ENCODE measurements around the gene CLDN25.
"Not testable (repeated sequence)": the region's sequence is repeated elsewhere in the genome, so short reads cannot be mapped to it uniquely, and the experiment has no call there.

The CLDN25 gene

DNA sequence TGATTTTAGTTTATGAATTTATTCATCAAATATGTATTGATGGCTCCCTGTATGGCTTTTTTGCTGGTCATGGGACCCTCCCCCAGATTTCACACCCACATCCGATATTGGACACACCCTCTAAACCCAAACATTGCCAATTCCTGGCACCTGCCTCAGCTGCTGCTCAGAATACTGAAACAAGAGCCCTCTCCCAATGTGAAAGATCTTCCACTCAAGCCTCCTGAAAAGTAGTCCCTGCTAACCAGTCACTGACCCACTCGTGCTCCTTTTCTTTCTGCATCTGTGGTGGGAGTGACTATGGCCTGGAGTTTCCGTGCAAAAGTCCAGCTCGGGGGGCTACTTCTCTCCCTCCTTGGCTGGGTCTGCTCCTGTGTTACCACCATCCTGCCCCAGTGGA, at the start of gene CLDN25:
Gene CLDN25 (plus strand): TSS at position 301 of the 400 bp plus-strand sequence. CDS start 0 bp downstream, at position 301.
- DNase-seq (ENCODE audit: low read depth): no peak

DNA sequence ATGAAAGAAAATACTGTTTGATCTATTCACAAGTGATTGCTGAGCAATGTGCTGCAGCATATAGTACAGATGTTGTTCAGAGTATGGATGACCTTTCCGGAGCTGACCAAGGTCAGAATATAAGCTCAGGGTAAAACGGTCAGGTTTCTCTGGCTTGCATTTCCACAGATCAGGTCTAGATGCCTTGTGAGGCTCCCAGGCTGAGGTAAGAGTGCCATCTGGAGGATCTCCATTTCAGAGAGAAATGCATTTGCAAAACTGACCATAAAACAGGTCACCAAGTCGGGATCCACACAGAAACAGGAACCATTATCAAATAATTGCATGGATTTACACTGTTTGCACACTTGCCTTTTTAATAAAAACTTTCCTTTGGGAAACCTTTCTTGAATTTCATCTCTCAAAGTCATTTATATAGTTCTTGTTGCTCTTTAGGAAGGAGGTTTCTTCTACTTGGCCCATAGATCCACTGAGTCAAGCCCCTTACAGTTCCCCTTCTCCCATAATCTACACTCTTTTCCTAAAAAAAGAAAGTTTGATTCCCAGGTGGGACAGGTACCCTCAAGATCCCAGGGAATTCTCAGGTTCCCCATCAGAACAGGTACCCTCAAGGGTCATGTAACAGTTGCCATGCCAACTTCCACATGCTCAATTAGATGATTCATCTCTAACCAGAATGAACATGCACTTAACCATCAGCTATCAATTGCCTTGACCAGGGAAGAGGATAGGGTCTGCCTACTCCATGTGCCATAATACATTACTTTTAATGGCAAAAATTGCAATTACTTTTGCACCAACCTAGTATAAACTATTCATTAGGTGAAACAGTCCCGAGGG, 48.5 kb upstream of the CLDN25 start:
- peak; percentile 73 for DNase-seq (ENCODE audit: low read depth)

DNA sequence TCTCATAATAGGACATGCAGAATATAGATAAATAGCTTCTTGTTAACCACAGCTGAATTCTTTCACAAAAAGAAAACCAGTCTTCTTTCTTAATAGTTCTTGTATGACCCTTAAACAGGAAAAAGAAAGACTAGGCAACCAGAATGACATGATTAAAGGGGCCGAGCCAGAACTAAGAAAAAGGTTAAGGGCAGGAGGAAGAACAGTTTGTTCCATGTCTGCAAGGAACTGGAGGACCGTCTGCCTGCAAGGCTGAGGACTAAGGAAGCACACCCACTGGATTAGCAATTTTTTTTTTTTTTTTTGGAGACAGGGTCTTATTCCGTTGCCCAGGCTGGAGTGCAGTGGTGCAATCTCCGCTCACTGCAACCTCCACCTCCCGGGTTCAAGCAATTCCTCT, 47.5 kb upstream of the CLDN25 start:
- no peak for DNase-seq (ENCODE audit: low read depth)

DNA sequence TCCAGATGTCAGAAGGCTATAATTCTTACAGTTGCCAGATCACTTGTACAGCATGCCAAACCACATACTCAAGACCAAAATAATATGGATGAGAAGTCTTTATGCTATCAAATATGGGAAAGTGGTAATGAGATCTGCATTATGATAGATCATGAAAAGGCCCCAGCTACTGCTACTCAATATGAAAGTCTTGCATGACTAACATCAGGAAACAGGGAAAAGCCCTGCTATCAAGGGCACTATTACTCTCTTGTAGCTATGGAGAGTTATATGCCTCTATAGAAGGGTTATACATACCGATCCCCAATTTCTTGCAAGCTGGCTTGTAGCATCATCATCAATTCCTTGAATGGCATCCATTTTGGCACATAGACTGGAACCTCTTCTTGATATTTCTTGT, 43.3 kb upstream of the CLDN25 start:
- no peak for DNase-seq (ENCODE audit: low read depth)

DNA sequence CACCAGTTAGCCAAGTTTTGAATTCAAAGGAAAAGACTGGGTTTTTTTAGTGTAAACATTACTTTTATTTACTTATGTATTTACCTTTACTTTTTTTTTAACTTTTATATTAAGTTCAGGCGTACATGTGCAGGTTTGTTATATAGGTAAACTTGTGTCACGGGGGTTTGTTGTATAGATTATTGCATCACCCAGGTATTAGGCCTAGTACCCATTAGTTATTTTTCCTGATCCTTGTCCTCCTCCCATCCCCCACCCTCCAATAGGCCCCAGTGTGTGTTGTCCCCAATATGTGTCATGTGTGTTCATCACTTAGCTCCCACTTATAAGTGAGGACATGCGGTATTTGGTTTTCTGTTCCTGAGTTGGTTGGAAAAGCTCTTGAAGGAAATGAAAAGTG, 26.7 kb upstream of the CLDN25 start:
- DNase-seq (ENCODE audit: low read depth): no peak

DNA sequence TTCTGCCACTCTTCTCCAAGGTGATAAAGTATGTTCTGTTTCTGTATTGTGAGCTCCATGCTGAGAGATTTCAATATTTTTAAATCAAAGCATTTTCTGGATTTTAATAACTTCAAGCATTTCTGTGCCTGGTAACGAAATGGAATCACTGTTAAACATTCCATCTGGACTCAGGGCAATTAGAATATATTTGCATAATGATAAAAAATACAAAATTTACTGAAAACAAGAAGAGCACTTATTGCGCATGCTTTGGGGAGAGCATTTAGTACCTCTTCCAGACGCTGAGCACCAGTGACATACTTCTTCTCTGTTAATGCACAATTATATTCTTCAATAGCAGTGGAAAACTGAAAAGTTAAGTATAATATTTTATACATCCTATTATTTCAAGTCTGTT, 19.4 kb upstream of the CLDN25 start:
- DNase-seq (ENCODE audit: low read depth): no peak

DNA sequence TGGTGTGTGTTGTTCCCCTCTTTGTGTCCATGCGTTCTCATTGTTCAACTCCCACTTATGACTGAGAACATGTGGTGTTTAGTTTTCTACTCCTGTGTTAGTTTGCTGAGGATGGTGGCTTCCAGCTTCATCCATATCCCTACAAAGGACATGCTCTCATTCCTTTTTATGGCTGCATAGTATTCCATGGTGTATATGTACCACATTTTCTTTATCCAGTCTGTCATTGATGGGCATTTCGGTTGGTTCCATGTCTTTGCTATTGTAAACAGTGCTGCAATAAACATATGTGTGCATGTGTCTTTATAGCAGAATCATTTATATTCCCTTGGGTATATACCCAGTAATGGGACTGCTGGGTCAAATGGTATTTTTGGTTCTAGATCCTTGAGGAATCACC, 16.6 kb upstream of the CLDN25 start:
- DNase-seq (ENCODE audit: low read depth): not testable (repeated sequence)

DNA sequence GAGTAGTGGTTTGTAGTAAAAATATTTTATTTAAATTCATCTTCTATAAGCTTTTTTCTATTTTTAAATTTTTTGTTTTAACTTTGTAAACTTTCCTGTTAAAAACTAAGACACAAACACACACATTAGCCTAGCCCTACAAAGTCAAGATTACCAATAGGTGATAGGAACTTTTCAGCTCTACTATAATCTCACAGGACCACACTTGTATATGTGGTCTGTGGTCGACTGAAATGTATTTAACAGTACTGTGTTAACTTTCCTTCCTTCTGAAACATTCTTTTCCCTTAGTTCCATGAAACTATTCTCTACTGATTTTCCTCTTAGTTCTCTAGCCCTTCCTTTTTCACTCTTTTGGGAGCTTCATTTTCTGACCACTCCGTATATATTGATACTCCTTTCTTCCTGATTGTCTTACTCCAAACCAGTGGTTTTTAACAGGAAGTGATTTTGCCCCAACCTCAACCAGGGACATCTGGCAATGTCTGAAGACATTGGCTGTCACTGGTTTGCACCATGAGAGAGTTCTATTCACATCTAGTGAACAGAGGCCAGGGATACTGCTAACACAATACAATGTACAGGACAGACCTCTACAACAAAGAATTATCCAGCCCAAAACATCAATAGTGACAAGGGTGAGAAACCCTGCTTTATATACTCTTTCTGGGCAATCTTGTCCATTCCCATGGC, 14.9 kb upstream of the CLDN25 start:
- no peak for DNase-seq (ENCODE audit: low read depth)

DNA sequence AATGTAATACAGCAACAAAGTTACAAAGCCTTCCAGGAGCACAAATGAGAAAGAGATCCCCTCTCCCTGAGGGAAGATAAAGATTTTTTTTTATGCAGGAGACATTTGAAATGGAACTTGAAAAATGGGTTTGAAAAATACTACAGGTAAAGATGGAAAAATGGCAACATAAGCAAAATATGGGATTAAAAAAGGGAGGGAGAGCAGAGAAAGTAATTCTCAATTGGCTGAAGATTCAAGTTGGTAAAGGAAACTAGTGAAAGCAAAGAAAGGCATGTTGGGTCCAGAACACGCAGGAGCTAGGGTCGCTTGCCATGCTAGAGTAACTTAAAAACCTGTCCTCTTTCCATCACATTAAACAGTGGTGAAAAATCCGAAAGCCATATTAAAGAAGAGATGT, 7.6 kb upstream of the CLDN25 start:
- no peak for DNase-seq (ENCODE audit: low read depth)

DNA sequence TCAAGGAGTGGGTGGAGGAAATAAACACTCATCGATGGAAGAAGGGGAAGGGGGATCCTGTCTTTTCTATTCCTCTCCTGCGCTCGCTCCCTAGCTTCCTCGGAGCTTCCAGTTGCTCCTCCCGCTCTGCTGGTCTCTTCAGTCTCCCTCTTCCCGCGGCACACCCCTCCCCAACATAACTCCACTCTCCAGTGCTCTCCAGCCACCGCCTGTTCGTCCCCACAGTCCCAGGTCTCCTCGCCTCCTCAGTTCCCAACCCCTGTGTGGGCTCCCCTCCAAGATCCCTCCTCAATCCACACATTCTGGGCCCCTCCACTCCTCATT, 6.5 kb upstream of the CLDN25 start:
- peak; percentile 35 for DNase-seq (ENCODE audit: low read depth)

DNA sequence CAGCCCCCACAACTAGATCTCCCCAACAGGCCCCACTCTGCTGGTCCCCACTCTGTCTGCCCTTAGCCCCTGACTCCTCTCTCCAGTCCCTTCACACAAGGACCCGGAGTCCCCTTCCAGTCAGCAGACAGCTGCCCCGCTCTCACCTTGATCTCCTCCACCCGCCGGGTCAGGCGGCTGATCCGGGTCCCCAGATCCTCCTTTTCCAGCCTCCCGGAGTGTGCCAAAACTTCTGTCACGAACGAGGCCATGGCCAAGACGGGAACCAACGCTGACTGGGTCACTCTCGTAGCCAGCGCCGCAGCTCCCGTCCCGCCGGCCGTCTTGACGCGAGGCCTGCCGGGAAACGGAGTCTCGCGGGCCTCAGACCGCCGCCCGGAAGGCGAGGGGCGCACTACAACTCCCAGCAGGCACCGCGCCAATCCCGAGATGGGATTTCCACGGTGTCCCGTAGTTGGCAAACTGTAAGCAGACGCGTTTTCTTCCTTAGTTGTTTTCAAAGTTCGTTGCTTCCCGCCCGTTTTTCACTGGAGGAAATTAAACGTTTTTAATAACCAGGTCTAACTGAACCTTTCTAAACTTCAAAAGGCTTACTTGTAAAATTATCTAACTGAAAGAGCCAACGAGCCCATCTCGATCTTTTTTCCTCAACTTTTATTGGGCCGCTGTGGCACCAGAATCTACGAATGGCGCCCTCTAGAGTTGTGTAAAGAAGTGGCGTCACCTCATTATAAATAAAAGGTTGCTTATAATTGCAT, 6.0 kb upstream of the CLDN25 start, which contains the start of gene ZW10:
Gene ZW10 (minus strand): TSS at position 277 of the 758 bp plus-strand sequence. CDS start 26 bp downstream, at position 251.
- DNase-seq (ENCODE audit: low read depth): peak; percentile 98

DNA sequence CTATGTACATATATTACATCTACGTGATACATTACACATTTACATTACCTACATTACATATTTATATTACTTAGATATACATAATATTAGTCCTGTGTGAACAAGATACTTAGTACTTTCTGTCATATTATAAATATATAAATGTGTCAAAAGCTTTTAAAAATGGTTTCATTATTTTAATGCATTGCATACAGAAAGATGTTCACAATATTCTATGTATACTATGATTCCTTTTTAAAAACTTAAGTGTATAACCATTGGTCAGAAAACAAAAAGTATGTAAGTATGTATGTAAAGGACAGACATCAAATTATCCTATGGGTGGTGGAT, 5.5 kb upstream of the CLDN25 start:
- no peak for DNase-seq (ENCODE audit: low read depth)

DNA sequence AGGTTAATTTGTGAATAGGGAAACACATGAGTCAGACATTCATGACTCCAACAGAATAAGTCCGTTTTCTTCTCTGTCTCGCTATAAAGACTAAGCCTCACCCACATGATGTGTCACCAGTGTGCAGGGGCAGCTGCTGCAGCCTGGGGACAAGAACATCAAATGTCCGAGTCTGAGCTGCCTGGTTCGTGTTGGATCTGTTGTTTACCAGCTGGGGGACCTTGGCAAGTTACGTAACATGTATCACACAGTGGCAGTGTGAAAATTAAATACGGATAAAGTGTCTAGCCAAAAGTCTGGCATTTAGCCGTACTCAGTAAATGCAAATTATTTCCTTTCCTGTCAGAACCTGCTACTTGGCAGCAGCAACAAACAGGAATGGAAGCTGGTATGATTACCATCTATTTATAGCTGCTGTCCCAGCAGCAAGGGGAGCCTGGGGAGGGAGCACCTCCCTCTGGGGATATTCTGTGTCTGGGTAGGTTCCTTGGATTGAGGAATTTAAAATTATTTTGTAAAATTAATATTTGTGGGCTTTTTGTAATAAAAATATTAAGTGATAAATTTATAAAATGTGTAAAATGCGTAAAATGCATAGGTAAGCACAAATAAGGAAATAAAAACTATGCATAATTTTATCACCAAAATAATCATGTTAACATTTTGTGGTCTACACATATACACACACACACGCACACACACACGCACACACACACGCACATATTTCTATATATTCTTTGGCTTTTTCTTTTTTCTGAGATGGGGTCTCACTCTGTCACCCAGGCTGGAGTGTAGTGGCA, 1.3 kb upstream of the CLDN25 start:
- DNase-seq (ENCODE audit: low read depth): peak; percentile 30

DNA sequence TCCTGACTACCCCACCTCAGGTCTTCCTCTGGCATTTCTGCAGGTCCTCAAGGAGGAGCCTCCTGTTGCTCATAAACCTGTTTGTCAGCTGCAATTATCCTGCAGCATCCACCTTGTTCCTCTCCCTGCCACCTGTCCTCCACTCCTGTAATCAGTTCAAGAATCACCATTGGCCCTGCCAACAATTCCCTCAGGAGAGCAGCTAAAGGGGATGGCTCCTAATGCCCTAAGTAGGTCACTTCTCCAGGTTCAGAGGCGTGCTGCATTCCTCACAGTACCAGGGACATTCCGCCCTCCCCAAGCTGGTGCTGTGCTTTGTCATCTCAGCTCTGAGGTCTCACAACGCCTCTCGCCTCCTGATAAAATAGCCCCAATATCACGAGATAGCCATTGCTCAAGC, 2.1 kb downstream of the CLDN25 start:
- no peak for DNase-seq (ENCODE audit: low read depth)

DNA sequence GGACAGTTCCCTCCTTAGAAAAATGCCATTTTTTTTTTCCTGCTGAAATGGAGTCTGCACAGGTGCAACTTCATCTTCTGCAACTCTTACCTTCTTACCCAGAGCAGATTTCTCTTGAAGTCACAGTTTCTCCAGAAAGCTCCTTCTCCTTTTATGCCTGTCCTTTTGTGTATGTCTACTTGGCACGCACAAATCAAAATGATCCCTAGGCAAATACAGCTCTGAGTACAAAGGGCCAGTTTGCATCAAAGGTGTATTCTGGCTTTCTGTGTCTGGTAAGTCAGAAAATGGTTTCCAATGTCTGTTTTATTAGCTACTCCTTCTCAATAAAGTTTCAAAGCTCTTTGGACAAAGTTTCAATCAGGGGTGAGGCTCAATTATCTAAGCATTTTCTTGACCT, 2.5 kb downstream of the CLDN25 start:
- DNase-seq (ENCODE audit: low read depth): no peak

DNA sequence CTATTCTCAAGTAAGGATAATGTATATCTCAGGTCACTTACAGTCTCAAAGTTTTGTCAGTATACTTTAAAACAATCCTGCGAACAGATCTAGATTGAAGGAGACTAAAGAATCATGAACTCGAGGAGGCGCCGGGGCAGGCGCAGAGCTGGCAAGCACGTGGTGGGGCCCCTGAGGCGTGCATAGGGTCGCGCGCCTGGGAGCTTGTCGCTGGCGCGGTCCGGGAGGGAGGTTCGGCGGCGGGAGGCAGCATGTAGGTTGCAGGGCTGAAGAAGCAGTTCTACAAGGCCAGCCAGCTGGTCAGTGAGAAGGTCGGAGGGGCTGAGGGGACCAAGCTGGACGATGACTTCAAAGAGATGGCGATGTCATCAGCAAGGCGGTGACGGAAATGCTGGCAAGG, 9.4 kb downstream of the CLDN25 start:
- not testable (repeated sequence) for DNase-seq (ENCODE audit: low read depth)

DNA sequence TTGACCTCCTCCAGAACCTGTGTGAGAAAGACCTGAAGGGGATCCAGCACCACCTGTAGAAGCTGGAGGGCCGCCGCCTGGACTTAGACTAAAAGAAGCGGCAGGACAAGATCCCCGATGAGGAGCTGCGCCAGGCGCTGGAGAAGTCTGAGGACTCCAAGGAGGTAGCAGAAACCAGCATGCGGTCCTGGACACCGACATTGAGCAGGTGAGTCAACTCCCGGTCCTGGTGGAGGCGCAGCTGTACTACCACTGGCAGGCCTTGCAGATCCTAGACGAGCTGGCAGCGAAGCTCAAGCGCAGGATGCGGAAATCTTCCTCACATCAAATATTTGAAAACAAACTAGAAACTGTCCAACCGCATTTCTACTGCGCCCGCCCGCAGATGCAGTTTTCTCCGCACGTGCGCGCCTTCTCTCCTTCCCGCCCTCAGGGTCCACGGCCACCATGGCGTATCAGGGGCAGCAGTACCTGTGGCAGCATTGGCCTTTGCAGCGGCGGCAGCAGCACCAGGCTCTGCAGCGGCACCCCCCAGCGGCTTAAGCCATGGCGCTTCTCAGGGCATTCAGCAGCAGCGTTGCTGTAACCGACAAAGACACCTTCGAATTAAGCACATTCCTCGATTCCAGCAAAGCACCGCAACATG, 10.2 kb downstream of the CLDN25 start:
- DNase-seq (ENCODE audit: low read depth): no peak

DNA sequence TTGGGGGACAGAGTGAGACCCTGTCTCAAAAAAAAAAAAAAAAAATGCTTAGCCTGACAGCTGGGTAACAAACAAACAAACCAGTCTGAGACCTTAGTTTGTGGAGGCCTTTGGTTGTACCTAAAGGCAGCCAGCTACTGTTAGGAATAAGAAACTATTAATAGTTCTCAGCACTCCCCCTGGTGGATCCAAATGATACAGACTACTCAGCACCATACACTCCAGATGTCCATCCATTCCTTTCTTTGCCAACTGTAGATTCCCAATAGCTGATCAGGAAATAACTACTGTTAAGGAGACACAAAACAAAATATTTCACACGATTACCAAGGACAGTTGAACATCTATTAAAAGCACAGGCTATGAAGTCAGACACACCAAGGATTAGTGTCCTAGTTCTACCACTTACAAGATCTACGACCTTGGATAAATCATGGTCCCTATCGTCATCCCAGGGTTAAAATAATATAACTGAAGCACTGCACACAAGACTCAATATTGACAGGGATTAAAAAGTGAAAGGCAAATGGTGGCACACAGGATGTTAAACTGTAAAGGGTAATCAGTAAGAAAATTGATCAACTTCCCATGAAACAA, 17.2 kb downstream of the CLDN25 start:
- DNase-seq (ENCODE audit: low read depth): peak; percentile 42

DNA sequence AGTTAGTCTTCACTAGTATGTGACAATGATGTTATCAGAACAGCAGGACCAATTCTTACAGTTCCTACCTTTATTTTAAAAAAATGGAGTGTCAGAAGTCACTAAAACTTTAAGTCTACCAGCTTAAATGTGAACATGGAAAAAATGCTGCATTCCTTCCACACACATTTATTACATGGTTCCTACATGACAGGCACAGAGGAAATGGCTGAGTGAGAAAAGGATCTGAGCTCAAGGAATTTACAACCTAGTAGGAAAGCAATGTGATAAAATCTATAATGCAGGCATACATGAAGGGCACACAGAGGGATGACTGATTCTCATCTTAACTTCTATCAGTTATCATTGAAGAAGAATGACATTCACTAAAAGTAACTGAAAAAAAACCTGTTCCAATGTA, 23.0 kb downstream of the CLDN25 start:
- no peak for DNase-seq (ENCODE audit: low read depth)

DNA sequence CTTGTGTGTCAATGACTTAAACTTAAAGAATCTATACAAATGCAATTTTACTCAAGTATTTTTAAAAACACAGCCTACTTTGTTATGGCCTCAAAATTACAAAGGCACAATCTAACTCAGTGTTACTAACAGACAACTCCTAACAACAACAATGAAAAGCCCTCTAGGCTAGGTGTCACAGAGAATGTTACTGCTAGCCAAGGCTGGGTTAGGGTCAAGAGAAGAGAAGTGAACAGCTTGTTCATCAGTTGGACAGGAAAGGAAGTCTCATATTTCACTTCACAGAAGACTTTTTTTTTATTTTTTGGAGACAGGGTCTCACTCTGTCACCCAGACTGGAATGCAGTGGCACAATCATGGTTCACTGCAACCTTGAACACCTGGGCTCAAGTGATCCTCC, 26.0 kb downstream of the CLDN25 start:
- DNase-seq (ENCODE audit: low read depth): peak; percentile 36

DNA sequence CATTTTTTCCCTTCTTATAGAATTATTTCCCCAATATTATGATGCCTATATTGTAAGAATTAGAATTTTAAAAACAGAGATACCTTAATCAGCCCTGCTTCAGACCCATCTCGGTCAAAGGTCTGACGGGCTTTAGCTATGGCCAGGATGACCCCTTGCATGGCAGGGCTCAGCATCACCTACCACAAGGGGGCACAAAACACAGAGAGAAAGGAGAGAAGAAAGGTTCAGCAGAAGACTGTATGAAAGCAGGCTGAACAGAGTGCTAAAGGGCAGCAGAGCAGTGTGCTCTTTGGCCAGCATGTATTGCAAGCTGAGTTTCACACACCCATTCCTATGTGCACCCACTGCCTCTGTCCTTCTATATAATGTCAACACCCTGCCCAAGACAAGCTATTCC, 26.8 kb downstream of the CLDN25 start:
- DNase-seq (ENCODE audit: low read depth): peak; percentile 39
